SKM-1 (cell line): ENCODE data around the gene GABARAPL2.
"Not testable (repeated sequence)": the region's sequence is repeated elsewhere in the genome, so short reads cannot be mapped to it uniquely, and the experiment has no call there.

Source experiments
- DNase-seq: peaks from one replicate; lab custom pipeline; 2025; ENCODE audit not compliant: unreplicated experiment; lab: John Stamatoyannopoulos, UW

Gene GABARAPL2

GRCh38 chr16:75590920-75591843 is 25.0 kb downstream of the GABARAPL2 start:
- DNase-seq: no peak

GRCh38 chr16:75591927-75592326 is 25.7 kb downstream of the GABARAPL2 start:
- DNase-seq: not testable (repeated sequence)

GRCh38 chr16:75593308-75593707 is 27.1 kb downstream of the GABARAPL2 start:
- DNase-seq: no peak

- no peak for DNase-seq
Measured at GRCh38 chr16:75593825-75594820, 27.9 kb downstream of the GABARAPL2 start.

GRCh38 chr16:75599452-75600277 is 33.5 kb downstream of the GABARAPL2 start:
- no peak for DNase-seq

GRCh38 chr16:75603241-75603640 is 37.1 kb downstream of the GABARAPL2 start:
- no peak for DNase-seq

GRCh38 chr16:75606507-75606906 is 40.3 kb downstream of the GABARAPL2 start:
- no peak for DNase-seq

GRCh38 chr16:75614066-75614897 is 48.1 kb downstream of the GABARAPL2 start:
- no peak for DNase-seq

GRCh38 chr16:75615619-75616018 is 49.4 kb downstream of the GABARAPL2 start:
- DNase-seq: no peak

- DNase-seq: no peak
Measured at GRCh38 chr16:75616521-75617010, 50.4 kb downstream of the GABARAPL2 start.

GRCh38 chr16:75617121-75617520 is 50.9 kb downstream of the GABARAPL2 start:
- DNase-seq: no peak

- DNase-seq: no peak
Measured at GRCh38 chr16:75618780-75619179, 52.6 kb downstream of the GABARAPL2 start.

- no peak for DNase-seq
Measured at GRCh38 chr16:75620326-75621169, 54.4 kb downstream of the GABARAPL2 start.

GRCh38 chr16:75621170-75621477 is 54.9 kb downstream of the GABARAPL2 start:
- DNase-seq: no peak

- DNase-seq: peak; percentile 96
Measured at GRCh38 chr16:75622761-75623605, 56.8 kb downstream of the GABARAPL2 start, which contains the start of gene ADAT1. TSS of gene ADAT1 (minus strand) at chr16:75623281. CDS start at chr16:75620799, 2,482 bp downstream.

- no peak for DNase-seq
Measured at GRCh38 chr16:75624921-75625334, 58.7 kb downstream of the GABARAPL2 start.

- DNase-seq: no peak
Measured at GRCh38 chr16:75626806-75627205, 60.6 kb downstream of the GABARAPL2 start.
